ENCODE results near the gene LBP. TPM values are rescaled to one million over a fixed set of nuclear protein-coding genes. Genes with fewer than 3 reads are reported as not detected.

The LBP gene
- total RNA-seq, 1 experiment from 2014 or later, result 0.15 TPM

- H3K4me3 ChIP-seq (replicated peaks in 1 of 2; ENCODE audit: low read depth in 1 of 2, low read length in 2 of 2), result no peak overlapping the region
- H3K9ac ChIP-seq (ENCODE audit: low read length), result no peak overlapping the region
- no peaks in the 10 kb centered on the region for H3K9me3 ChIP-seq (ENCODE audit: control insufficient read depth in 1 of 2, insufficient read depth in 1 of 2, low read depth in 1 of 2, low read length in 2 of 2)
- no peak for ATAC-seq
- H3K27ac ChIP-seq (ENCODE audit: low read depth, low read length), result no peak overlapping the region
- BruUV-seq (replicated peaks), result no TSS peak
- TF ChIP-seq JUND (IDR thresholded peaks at IDR 0.05), result no peak
- no peak for TF ChIP-seq EGR1 (IDR thresholded peaks at IDR 0.05; ENCODE audit: low read depth)
- TF ChIP-seq ZNF274 (IDR thresholded peaks at IDR 0.05; ENCODE audit: low read depth, low read length), result no peak
- TF ChIP-seq ELF1 (IDR thresholded peaks at IDR 0.05; ENCODE audit: borderline replicate concordance, low read depth), result no peak
- no peak for TF ChIP-seq CEBPB (IDR thresholded peaks at IDR 0.05; ENCODE audit: low read depth)
- TF ChIP-seq SIN3A (IDR thresholded peaks at IDR 0.05; ENCODE audit: low read depth), result no peak
- no peak for TF ChIP-seq SP1 (IDR thresholded peaks at IDR 0.05; ENCODE audit: low read depth)
- TF ChIP-seq YY1 (IDR thresholded peaks at IDR 0.05; ENCODE audit: extremely low read depth, insufficient replicate concordance, low read depth, low read length), result no peak
- TF ChIP-seq EZH2phosphoT487 (IDR thresholded peaks at IDR 0.05; ENCODE audit: borderline replicate concordance), result no peak
- TF ChIP-seq SRF (IDR thresholded peaks at IDR 0.05; ENCODE audit: low read depth), result no peak
- no peaks in the 10 kb centered on the region for H4K20me1 ChIP-seq (ENCODE audit: insufficient read depth)
- no peak overlapping the region for H2AFZ ChIP-seq (ENCODE audit: low read depth, low read length, poor library complexity, severe bottlenecking)
- H3K4me2 ChIP-seq (ENCODE audit: low read length), result no peak overlapping the region
- RAD21 ChIA-PET (ENCODE audit: low non-redundant PET in 1 of 2, low total read pairs in 2 of 2, uncharacterized antibody in 2 of 2, unreplicated experiment in 2 of 2), result no interaction called here
- CTCF ChIA-PET, result no interaction called here
- DNase-seq (ENCODE audit: low read depth, low spot score), result no peak
- H3K27me3 ChIP-seq (ENCODE audit: insufficient read depth, low read length), result no peaks in the 10 kb centered on the region
- H3K9me2 ChIP-seq (ENCODE audit: insufficient read depth), result no peaks in the 10 kb centered on the region
- POLR2A ChIA-PET, result interaction anchor here (0.6 kb wide), 1 partner anchor 27 kb away, joined by 3 read pairs; no protein-coding TSS in a partner anchor
- no peaks in the 10 kb centered on the region for H3K36me3 ChIP-seq (ENCODE audit: control insufficient read depth in 1 of 2, insufficient read depth in 2 of 2, low read length in 2 of 2)
- H3K79me2 ChIP-seq (ENCODE audit: insufficient read depth, low read length), result no peaks in the 10 kb centered on the region
- H3K4me1 ChIP-seq (ENCODE audit: control insufficient read depth in 1 of 2, insufficient read depth in 2 of 2, low read length in 2 of 2), result no peaks in the 10 kb centered on the region
- intact Hi-C loops (cut with micrococcal nuclease), result no loop called here
Measured at GRCh38 chr20:38358556-38358955, 12.3 kb downstream of the LBP start.

GRCh38 chr20:38363004-38363747 is 16.9 kb downstream of the LBP start:
- H4K20me1 ChIP-seq (ENCODE audit: insufficient read depth), result no peaks in the 10 kb centered on the region
- no peak overlapping the region for H3K9ac ChIP-seq (ENCODE audit: low read length)
- H3K36me3 ChIP-seq (ENCODE audit: control insufficient read depth in 1 of 2, insufficient read depth in 2 of 2, low read length in 2 of 2), result no peaks in the 10 kb centered on the region
- DNase-seq (ENCODE audit: low read depth, low spot score) (no peak), ATAC-seq (no peak)
- RAD21 ChIA-PET (ENCODE audit: low non-redundant PET in 1 of 2, low total read pairs in 2 of 2, uncharacterized antibody in 2 of 2, unreplicated experiment in 2 of 2), result no interaction called here
- POLR2A ChIA-PET, result no interaction called here
- H2AFZ ChIP-seq (ENCODE audit: low read depth, low read length, poor library complexity, severe bottlenecking), result no peak overlapping the region
- no peak overlapping the region for H3K27ac ChIP-seq (ENCODE audit: low read depth, low read length)
- H3K4me1 ChIP-seq (ENCODE audit: control insufficient read depth in 1 of 2, insufficient read depth in 2 of 2, low read length in 2 of 2), result no peaks in the 10 kb centered on the region
- no peaks in the 10 kb centered on the region for H3K9me2 ChIP-seq (ENCODE audit: insufficient read depth)
- H3K4me3 ChIP-seq (replicated peaks in 1 of 2; ENCODE audit: low read depth in 1 of 2, low read length in 2 of 2), result no peak overlapping the region
- BruUV-seq (replicated peaks), result no TSS peak
- no peaks in the 10 kb centered on the region for H3K27me3 ChIP-seq (ENCODE audit: insufficient read depth, low read length)
- H3K4me2 ChIP-seq (ENCODE audit: low read length), result no peak overlapping the region
- CTCF ChIA-PET, result no interaction called here
- intact Hi-C loops (cut with micrococcal nuclease), result no loop called here
- H3K9me3 ChIP-seq (ENCODE audit: control insufficient read depth in 1 of 2, insufficient read depth in 1 of 2, low read depth in 1 of 2, low read length in 2 of 2), result no peaks in the 10 kb centered on the region
- no peaks in the 10 kb centered on the region for H3K79me2 ChIP-seq (ENCODE audit: insufficient read depth, low read length)
- TF ChIP-seq EGR1 (IDR thresholded peaks at IDR 0.05; ENCODE audit: low read depth), result no peak
- no peak for TF ChIP-seq ELF1 (IDR thresholded peaks at IDR 0.05; ENCODE audit: borderline replicate concordance, low read depth)
- TF ChIP-seq YY1 (IDR thresholded peaks at IDR 0.05; ENCODE audit: extremely low read depth, insufficient replicate concordance, low read depth, low read length), result no peak
- TF ChIP-seq SRF (IDR thresholded peaks at IDR 0.05; ENCODE audit: low read depth), result no peak
- no peak for TF ChIP-seq EZH2 (IDR thresholded peaks at IDR 0.05)
- TF ChIP-seq RAD21 (IDR thresholded peaks at IDR 0.05; ENCODE audit: low read depth), result no peak
- TF ChIP-seq JUND (IDR thresholded peaks at IDR 0.05), result no peak
- TF ChIP-seq, protein P1, sequence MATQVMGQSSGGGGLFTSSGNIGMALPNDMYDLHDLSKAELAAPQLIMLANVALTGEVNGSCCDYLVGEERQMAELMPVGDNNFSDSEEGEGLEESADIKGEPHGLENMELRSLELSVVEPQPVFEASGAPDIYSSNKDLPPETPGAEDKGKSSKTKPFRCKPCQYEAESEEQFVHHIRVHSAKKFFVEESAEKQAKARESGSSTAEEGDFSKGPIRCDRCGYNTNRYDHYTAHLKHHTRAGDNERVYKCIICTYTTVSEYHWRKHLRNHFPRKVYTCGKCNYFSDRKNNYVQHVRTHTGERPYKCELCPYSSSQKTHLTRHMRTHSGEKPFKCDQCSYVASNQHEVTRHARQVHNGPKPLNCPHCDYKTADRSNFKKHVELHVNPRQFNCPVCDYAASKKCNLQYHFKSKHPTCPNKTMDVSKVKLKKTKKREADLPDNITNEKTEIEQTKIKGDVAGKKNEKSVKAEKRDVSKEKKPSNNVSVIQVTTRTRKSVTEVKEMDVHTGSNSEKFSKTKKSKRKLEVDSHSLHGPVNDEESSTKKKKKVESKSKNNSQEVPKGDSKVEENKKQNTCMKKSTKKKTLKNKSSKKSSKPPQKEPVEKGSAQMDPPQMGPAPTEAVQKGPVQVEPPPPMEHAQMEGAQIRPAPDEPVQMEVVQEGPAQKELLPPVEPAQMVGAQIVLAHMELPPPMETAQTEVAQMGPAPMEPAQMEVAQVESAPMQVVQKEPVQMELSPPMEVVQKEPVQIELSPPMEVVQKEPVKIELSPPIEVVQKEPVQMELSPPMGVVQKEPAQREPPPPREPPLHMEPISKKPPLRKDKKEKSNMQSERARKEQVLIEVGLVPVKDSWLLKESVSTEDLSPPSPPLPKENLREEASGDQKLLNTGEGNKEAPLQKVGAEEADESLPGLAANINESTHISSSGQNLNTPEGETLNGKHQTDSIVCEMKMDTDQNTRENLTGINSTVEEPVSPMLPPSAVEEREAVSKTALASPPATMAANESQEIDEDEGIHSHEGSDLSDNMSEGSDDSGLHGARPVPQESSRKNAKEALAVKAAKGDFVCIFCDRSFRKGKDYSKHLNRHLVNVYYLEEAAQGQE (IDR thresholded peaks at IDR 0.05; ENCODE audit: low read depth), result no peak
- TF ChIP-seq, protein P2, sequence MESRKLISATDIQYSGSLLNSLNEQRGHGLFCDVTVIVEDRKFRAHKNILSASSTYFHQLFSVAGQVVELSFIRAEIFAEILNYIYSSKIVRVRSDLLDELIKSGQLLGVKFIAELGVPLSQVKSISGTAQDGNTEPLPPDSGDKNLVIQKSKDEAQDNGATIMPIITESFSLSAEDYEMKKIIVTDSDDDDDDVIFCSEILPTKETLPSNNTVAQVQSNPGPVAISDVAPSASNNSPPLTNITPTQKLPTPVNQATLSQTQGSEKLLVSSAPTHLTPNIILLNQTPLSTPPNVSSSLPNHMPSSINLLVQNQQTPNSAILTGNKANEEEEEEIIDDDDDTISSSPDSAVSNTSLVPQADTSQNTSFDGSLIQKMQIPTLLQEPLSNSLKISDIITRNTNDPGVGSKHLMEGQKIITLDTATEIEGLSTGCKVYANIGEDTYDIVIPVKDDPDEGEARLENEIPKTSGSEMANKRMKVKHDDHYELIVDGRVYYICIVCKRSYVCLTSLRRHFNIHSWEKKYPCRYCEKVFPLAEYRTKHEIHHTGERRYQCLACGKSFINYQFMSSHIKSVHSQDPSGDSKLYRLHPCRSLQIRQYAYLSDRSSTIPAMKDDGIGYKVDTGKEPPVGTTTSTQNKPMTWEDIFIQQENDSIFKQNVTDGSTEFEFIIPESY (IDR thresholded peaks at IDR 0.05; ENCODE audit: extremely low read depth, insufficient replicate concordance, low read length), result no peak
- TF ChIP-seq EZH2phosphoT487 (IDR thresholded peaks at IDR 0.05; ENCODE audit: borderline replicate concordance), result no peak

Measured in HCT116 (cell line).